ENCODE measurements around the gene COQ4. TPM values are rescaled to one million over a fixed set of nuclear protein-coding genes. Genes with fewer than 3 reads are reported as not detected.
"Not testable (repeated sequence)": the region's sequence is repeated elsewhere in the genome, so short reads cannot be mapped to it uniquely, and the experiment has no call there.

COQ4 gene
- total RNA-seq, 1 donor from 2014 or later = 42.0 TPM

DNA sequence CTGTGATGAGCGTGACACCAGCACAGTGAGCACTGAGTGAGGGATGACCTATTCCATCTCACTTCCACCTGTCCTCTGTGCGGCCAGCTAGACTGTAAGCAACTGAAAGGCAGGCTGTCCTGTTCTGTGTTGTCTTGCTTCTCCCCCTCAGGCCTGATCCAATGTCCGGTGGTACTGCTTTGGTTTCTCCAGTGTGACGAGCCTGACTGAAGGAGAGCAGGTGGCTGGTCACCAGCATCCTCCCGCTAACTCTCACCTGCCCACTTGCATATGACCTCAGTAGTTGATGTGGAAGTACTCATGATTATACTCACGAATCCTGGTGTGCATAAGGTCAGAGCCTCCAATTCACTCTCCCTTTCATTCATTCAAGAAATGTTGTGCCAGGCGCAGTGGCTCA is 15.3 kb downstream of the COQ4 start:
- no peak for DNase-seq (ENCODE audit: extremely low spot score in 2 of 2)
- H3K9me3 ChIP-seq = no peaks in the 10 kb centered on the region
- H3K4me1 ChIP-seq = peaks cover 14% of the 10 kb centered on the region
- TF ChIP-seq POLR2AphosphoS5 (IDR thresholded peaks at IDR 0.05; ENCODE audit: insufficient read depth in 1 of 2, low read depth in 1 of 2) = no peak
- TF ChIP-seq POLR2A (IDR thresholded peaks at IDR 0.05) = no peak
- TF ChIP-seq, protein P1, sequence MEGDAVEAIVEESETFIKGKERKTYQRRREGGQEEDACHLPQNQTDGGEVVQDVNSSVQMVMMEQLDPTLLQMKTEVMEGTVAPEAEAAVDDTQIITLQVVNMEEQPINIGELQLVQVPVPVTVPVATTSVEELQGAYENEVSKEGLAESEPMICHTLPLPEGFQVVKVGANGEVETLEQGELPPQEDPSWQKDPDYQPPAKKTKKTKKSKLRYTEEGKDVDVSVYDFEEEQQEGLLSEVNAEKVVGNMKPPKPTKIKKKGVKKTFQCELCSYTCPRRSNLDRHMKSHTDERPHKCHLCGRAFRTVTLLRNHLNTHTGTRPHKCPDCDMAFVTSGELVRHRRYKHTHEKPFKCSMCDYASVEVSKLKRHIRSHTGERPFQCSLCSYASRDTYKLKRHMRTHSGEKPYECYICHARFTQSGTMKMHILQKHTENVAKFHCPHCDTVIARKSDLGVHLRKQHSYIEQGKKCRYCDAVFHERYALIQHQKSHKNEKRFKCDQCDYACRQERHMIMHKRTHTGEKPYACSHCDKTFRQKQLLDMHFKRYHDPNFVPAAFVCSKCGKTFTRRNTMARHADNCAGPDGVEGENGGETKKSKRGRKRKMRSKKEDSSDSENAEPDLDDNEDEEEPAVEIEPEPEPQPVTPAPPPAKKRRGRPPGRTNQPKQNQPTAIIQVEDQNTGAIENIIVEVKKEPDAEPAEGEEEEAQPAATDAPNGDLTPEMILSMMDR (IDR thresholded peaks at IDR 0.05) = no peak
- H3K4me3 ChIP-seq = no peak overlapping the region
- no peak overlapping the region for H3K27ac ChIP-seq
- peaks cover 0 to 6% of the 10 kb centered on the region in 2 donors for H3K36me3 ChIP-seq
- H3K27me3 ChIP-seq = no peaks in the 10 kb centered on the region
- intact Hi-C loops (cut with DNase I) = no loop called here

DNA sequence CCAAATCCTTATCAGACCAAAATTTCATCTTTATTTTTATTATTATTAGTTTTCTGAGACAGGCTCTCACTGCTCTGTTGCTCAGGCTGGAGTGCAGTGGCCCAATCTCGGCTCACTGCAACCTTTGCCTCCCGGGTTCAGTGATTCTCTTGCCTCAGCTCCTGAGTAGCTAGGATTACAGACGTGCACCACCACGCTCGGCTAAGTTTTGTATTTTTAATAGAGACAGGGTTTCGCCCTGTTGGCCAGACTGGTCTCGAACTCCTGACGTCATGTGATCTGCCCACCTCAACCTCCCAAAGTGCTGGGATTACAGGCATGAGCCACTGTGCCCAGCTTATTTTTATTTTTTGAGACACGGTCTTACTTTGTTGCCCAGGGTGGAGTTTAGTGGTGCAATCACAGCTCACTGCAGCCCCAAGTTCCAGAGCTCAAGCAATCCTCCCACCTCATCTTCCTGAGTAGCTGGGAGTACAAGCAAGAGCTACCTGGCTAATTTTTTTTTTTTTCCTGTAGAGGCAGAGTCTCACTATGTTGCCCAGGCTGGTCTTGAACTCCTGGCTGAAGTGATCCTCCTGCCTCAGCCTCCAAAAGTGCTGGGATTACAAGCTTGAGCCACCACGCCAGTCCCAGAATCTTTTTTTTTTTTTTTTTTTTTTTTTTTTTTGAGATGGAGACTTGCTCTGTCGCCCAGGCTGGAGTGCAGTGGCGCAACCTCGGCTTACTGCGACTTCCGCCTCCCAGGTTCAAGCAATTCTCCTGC is 16.4 kb downstream of the COQ4 start:
- H3K27ac ChIP-seq; intact Hi-C loops (cut with DNase I); H3K36me3 ChIP-seq; H3K27me3 ChIP-seq; H3K4me3 ChIP-seq; H3K9me3 ChIP-seq; DNase-seq (ENCODE audit: extremely low spot score in 2 of 2): not testable (repeated sequence)
- H3K4me1 ChIP-seq = peaks cover 14% of the 10 kb centered on the region

DNA sequence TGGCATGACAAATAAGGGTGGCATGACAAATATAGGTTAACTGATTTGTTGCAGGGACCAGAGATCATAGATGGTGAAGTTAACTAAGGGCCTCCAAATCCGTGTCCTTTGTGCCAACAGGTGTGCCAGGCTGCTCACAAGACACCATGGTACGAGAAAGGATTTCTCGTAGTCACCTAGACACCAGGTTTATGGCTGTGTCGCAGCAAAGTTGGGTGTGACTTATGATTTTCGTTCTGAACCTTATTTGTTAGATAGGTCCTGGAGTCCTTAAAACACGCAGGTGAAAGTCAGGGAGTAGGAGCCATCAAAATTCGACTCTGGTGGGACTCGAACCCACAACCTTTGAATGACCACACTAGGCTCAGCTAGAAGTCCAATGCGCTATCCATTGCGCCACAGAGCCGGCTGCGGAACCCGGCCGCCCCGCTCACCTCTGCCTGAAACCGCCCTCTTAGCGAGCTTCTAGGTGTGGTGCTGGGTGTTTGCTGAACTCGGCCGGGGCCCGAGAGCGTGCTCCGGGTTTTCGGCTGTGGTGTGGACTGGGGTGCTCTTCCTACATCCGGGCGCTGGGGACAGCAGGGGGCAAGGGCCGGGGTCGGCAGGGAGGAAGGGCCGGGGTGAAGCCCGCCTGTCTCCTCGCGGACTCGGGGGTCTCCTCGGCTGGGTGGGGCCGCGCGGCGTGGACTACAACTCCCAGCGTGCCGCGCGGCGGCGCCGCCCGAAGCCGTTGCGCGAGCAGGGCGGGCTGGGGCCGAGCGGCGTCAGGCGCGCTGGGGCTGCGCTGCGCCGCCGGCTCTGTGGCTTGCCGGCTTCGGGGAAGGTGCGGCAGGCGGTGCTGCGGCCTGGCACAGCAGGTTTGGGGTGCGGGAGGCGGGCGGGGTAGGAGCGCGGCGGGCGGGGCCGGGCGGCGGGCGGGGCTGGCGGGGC is 17.4 kb downstream of the COQ4 start, which contains the start of gene SLC27A4:
Gene SLC27A4, plus strand, starts transcription at position 767 of the 930 bp plus-strand sequence. CDS start 2,606 bp downstream, outside the sequence.
- peak within 1 kb of the TSS; percentile 79 for H3K27ac ChIP-seq
- H3K4me3 ChIP-seq = peak within 1 kb of the TSS; percentile 84 to 88
- H3K36me3 ChIP-seq = peaks cover 0 to 20% of the 10 kb centered on the region in 2 donors
- TF ChIP-seq, protein P1 (IDR thresholded peaks at IDR 0.05) = no peak
- TF ChIP-seq POLR2AphosphoS5 (IDR thresholded peaks at IDR 0.05; ENCODE audit: insufficient read depth in 1 of 2, low read depth in 1 of 2) = peak in 1 of 2 donors; percentile 52
- no peaks in the 10 kb centered on the region for H3K9me3 ChIP-seq
- intact Hi-C loops (cut with DNase I) = no loop called here
- no peaks in the 10 kb centered on the region for H3K27me3 ChIP-seq
- no peak for DNase-seq (ENCODE audit: extremely low spot score in 2 of 2)
- peaks cover 14% of the 10 kb centered on the region for H3K4me1 ChIP-seq

DNA sequence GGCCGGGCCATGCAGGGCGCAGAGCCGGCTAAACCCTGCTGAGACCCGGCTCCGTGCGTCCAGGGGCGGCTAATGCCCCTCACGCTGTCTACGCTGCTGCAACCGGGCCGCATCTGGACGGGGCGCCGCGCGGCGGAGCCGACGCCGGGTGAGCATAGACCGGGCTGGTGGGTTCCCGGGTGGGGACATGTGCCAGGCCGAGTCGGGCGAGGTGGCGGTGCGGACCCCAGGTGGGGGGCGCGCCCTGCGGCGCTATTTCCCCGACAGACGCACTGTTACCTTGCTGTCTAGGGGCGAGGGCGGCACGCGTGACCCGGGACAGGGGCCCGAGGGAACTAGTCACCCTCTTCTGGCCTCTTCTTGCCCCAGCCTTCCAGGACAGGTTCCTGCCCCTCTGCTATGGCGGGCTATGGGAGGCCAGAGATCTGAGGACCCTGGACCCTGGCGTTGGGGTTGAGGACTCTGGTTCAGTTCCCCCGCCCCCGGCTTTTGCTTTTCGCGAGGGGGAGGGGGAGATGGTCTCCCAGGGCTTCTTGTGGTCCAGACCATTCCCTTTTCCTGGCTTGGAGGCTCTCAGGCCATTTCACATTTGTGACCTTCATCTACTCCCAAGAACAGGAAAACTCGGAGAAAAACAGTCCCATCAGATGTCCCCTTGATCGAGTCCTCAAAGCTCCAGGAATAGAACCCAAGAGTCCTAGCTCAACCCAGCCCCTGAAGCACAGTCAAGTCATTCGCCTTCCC is 18.2 kb downstream of the COQ4 start:
- H3K4me1 ChIP-seq = peaks cover 14% of the 10 kb centered on the region
- H3K27me3 ChIP-seq = no peaks in the 10 kb centered on the region
- H3K36me3 ChIP-seq = peaks cover 0 to 27% of the 10 kb centered on the region in 2 donors
- H3K9me3 ChIP-seq = no peaks in the 10 kb centered on the region
- H3K27ac ChIP-seq = peak overlapping the region; percentile 79
- no peak for DNase-seq (ENCODE audit: extremely low spot score in 2 of 2)
- intact Hi-C loops (cut with DNase I) = no loop called here
- H3K4me3 ChIP-seq = peak overlapping the region; percentile 84 to 88
- TF ChIP-seq, protein P1 (IDR thresholded peaks at IDR 0.05) = no peak
- TF ChIP-seq POLR2A (IDR thresholded peaks at IDR 0.05) (no peak), POLR2AphosphoS5 (IDR thresholded peaks at IDR 0.05; ENCODE audit: insufficient read depth in 1 of 2, low read depth in 1 of 2) (no peak)

DNA sequence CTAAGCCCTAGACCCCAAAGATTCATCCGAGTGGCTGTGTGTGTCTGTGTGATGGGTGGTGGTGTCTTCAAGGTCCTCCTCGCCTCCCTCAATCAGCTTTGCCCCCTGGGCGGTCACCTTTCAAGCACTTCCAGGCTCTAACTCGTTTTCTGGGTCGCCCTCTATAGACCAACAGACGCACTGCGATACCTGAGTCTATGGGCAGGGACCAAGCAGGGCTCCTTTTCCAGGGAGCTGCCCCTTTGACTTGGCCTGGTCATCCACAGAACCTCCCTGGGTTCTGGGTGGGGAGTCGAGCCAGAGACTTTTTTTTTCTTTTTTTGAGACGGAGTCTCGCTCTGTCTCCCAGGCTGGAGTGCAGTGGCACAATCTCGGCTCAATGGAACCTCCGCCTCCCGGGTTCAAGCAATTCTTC is 18.8 kb downstream of the COQ4 start:
- no peaks in the 10 kb centered on the region for H3K9me3 ChIP-seq
- TF ChIP-seq POLR2A (IDR thresholded peaks at IDR 0.05) (no peak), POLR2AphosphoS5 (IDR thresholded peaks at IDR 0.05; ENCODE audit: insufficient read depth in 1 of 2, low read depth in 1 of 2) (no peak)
- TF ChIP-seq, protein P1 (IDR thresholded peaks at IDR 0.05) = peak in 1 of 3 experiments; percentile 31

More for the DNA sequence above, 18.8 kb downstream of the COQ4 start:
- Histone ChIP-seq H3K27me3 (no peaks in the 10 kb centered on the region), H3K36me3 (peaks cover 0 to 33% of the 10 kb centered on the region in 2 donors), H3K4me3 (peak overlapping the region; percentile 84 to 88), H3K4me1 (peaks cover 14% of the 10 kb centered on the region), H3K27ac (peak overlapping the region; percentile 79)
- no peak for DNase-seq (ENCODE audit: extremely low spot score in 2 of 2)
- intact Hi-C loops (cut with DNase I) = no loop called here
